GM13977 (cell line): Measurements from ENCODE around the gene ARHGAP1.

ENCODE experiments used
- DNase-seq: peaks from one replicate; pipeline ENCODE4 v3.0.0; 2012; ENCODE audit warnings: low spot score
- in situ Hi-C: fragments of 300-500 bp; cut with MboI; formaldehyde crosslinking; loops from one replicate; pipeline ENCODE4 v1.12.0; 2022; ENCODE audit warnings: low sequenced_read_pairs, low pct_unique_long_range_greater_than_20kb, mixed read lengths, inconsistent platforms; ENCODE audit not compliant: unreplicated experiment
- TF ChIP-seq, protein P1 (sequence below): IDR thresholded peaks from 2 replicates; pipeline ENCODE4 v1.5.1; 2012; ENCODE audit warnings: mild to moderate bottlenecking, control low read depth; ENCODE audit not compliant: insufficient read depth; ENCODE audit errors: extremely low read depth, missing control alignments

The ARHGAP1 gene

DNA sequence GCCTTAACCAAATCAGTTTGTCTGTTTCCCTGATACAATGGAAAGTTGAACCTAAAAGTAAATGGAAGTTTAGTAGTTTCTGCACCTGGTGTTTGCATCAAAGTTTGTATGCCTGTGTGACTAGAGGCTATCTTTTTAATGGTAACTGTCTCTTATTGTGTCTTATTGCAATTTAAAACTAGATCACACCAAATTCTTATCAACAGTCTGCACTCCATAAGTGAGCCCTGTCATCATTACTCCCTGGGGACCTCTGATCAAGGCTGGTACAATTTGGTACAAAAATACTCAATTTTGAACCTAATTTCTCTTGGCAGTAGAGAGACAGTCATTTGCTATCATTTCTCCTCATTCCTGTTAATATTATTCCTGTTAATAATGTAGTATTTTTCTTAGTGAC lies 38.1 kb downstream of the ARHGAP1 start:
- in situ Hi-C loops, result no loop called here
- DNase-seq, result no peak
- TF ChIP-seq, protein P1, sequence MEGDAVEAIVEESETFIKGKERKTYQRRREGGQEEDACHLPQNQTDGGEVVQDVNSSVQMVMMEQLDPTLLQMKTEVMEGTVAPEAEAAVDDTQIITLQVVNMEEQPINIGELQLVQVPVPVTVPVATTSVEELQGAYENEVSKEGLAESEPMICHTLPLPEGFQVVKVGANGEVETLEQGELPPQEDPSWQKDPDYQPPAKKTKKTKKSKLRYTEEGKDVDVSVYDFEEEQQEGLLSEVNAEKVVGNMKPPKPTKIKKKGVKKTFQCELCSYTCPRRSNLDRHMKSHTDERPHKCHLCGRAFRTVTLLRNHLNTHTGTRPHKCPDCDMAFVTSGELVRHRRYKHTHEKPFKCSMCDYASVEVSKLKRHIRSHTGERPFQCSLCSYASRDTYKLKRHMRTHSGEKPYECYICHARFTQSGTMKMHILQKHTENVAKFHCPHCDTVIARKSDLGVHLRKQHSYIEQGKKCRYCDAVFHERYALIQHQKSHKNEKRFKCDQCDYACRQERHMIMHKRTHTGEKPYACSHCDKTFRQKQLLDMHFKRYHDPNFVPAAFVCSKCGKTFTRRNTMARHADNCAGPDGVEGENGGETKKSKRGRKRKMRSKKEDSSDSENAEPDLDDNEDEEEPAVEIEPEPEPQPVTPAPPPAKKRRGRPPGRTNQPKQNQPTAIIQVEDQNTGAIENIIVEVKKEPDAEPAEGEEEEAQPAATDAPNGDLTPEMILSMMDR, result no peak

DNA sequence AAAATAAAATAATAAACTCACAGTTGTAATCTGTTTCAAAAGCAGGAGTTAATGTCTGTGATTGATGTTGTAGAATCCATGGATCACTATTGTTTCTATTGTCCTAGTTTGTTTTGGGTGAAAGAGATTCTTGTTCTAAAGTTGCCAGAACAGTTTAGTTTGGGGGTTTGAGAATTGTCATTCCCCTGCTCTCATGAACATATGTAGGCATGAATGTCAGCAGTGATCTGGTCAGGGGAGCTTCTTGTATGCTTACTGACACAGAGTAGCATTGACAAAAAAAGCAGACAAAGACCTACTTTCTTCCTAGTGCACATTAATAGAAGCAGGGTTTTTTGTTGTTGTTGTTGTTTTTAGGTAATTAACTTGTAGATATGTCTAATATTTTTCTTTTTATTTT lies 38.6 kb downstream of the ARHGAP1 start:
- no peak for DNase-seq
- TF ChIP-seq, protein P1, result no peak
- in situ Hi-C loops, result no loop called here

DNA sequence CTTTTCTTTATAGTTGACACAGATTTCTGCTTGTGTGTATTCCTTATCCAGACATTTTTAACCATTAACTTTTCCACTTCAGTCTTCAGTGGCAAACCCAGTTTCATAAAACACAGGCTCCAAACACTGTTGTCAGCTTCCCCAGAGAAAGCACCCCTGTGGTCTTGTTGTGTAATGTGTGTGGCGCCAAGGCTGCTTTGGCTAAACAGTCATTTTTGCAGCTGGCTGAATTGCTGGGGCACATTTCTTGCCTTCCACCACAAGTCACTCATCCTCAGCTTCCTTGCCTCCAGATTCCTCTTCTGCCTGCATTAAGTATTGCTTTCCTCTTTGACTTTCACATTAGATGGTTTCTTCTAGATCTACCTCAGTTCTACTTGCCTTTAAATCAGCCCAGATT lies 40.5 kb downstream of the ARHGAP1 start:
- DNase-seq, result no peak
- in situ Hi-C loops, result no loop called here
- TF ChIP-seq, protein P1, result no peak

DNA sequence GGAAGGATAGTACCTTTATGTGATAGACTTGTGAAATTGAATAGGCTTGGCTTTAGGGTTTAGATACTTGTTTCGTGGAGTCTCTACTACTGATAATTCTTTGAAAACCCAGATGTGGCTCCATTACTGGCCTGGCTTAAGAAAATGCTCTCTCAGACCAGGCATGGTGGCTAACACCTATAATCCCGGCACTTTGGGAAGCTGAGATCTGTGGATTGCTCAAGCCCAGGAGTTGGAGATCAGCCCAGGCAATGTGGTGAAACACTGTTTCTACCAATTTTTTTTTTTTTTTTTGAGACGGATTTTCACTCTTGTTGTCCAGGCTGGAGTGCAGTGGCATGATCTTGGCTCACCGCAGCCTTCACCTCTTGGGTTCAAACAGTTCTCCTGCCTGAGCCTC lies 42.2 kb downstream of the ARHGAP1 start:
- in situ Hi-C loops, result no loop called here
- no peak for DNase-seq

DNA sequence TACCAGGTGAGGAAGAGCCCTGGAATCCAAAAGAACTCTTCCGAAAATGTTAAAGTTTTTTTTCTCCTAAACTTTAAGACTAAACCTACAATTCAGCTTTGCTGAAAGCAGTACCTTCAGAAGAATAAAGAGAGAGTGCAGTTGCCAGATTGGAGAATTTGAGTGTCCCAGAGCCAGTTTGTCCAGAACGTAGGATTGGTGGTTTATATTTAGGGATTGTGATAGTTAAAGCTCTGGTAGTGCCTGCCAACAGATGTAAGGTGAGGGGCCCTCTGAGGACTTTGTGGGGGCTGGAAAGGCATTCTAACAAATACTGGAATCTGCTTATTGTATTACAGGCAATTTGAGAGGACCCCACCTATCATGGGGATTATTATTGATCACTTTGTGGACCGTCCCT lies 43.2 kb downstream of the ARHGAP1 start:
- in situ Hi-C loops, result no loop called here
- no peak for DNase-seq
- TF ChIP-seq, protein P1, result no peak

More for the DNA sequence above, 42.2 kb downstream of the ARHGAP1 start:
- TF ChIP-seq, protein P1, result no peak

DNA sequence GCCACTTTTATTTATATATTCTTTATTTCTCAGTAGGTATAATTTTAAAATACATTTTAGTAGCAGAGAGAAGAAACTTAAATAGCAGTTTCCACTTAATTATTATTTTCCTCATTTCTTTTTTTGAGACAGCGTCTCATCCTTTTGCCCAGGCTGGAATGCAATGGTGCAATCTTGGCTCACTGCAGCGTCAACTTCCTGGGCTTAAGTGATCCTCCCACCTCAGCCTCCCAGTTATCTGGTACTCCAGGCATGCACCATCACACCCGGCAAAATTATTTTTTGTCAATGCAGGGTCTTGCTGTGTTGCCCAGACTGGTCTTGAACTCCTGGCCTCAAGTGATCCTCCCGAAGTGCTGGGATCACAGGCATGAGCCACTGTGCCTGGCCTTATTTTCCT lies 44.8 kb downstream of the ARHGAP1 start:
- in situ Hi-C loops, result no loop called here
- TF ChIP-seq, protein P1, result no peak
- DNase-seq, result no peak

DNA sequence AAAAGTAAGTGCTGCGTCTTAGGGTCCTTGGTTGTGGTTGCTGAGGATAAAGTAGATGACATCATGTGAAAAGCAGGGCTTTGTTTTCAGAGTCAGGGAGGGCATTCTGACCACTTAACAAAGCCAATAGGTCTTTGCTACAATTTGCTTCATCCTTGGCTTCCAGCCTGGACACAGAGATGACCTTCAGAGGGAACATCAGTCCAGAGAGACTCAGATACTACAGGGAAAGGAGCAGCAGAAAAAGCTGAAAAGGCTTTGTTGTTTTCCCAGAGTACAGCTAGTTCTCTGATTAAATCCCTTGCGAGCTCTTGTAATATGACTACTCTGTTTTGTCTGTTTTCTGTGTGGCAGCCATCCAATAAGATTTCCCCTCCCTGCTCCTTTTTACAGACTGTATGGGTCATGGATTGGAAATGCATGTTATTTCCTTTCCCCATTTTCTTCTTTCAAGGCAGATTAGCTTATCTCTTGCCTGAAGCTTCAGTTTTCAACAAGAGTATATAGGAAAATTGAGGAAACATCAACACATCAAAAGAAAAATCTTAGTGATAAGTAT lies 51.2 kb downstream of the ARHGAP1 start:
- no peak for DNase-seq
- in situ Hi-C loops, result no loop called here
- TF ChIP-seq, protein P1, result no peak
